Measurements from ENCODE around the gene PAF1. TPM values are rescaled to one million over a fixed set of nuclear protein-coding genes. Genes with fewer than 3 reads are reported as not detected.

Gene PAF1
- polyA plus RNA-seq, 1 donor (not counting 4 experiments of a cell fraction or from before 2014, with no cell fraction given): 39.4 TPM

DNA sequence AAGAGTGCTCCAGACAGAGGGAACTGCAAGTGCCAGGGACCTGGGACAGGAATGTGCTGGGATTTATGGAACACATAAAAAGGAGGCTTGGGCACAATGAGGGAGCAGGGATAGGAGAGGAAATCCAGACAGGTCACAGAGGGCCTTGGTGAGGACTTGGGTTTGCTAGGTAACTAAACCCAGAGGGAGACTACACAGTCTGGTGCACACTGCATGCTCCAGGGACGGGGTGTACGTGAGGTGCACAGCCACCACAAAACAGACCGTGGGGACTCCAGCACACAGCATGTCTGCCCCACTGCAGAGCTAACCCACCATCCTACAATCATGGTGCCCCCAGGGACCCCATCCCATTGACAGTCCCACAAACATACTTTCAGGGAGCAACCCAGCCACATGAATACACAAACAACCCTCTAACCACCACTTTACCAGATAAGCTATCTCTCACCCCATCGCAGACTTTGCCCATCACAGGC lies 10.2 kb upstream of the PAF1 start:
- H3K4me1 ChIP-seq (ENCODE audit: control insufficient read depth, extremely low read depth, insufficient read depth, low read length): peaks cover 48% of the 10 kb centered on the region

DNA sequence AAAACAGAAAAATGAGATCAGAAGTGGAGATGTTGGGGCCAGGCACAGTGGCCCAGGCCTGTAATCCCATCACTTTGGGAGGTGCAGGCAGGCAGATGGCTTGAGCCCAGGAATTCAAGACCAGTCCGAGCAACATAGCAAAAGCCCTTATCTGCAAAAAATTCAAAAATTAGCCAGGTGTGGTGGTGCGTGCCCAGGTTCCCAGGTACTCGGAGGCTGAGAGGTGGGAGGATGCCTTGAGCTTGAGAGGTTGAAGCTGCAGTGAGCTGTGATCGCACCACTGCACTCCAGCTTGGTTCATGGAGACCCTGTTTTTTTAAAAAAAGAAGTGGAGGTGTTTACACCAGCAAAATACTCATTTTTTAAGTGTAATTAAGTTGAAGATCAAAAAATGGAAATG lies 9.2 kb upstream of the PAF1 start:
- dilution Hi-C loops (cut with MboI; ENCODE audit: extremely low pct_ligation_motif_present, low sequenced_read_pairs): no loop called here
- FAIRE-seq: no peak
- Histone ChIP-seq H2AFZ (ENCODE audit: control insufficient read depth, low read length) (no peak overlapping the region), H3K4me1 (ENCODE audit: control insufficient read depth, extremely low read depth, insufficient read depth, low read length) (peaks cover 47% of the 10 kb centered on the region), H3K27ac (ENCODE audit: control insufficient read depth, insufficient read depth, low read length) (peak overlapping the region; percentile 99), H3K9me1 (ENCODE audit: control insufficient read depth, extremely low read depth, insufficient read depth, low read length) (no peaks in the 10 kb centered on the region), H3K36me3 (ENCODE audit: control insufficient read depth in 2 of 2, extremely low read depth in 1 of 2, insufficient read depth in 2 of 2, low read length in 2 of 2) (peaks cover 2 to 6% of the 10 kb centered on the region in 2 experiments), H3K4me3 (ENCODE audit: control insufficient read depth in 2 of 3, extremely low read depth in 1 of 3, insufficient read depth in 2 of 3, low read depth in 1 of 3, low read length in 3 of 3) (no peak overlapping the region), H3K27me3 (ENCODE audit: control insufficient read depth, extremely low read depth, insufficient read depth, low read length) (no peaks in the 10 kb centered on the region), H3K9ac (ENCODE audit: control insufficient read depth, extremely low read depth, insufficient read depth, low read length) (no peak overlapping the region), H3K9me3 (ENCODE audit: control insufficient read depth, low read depth, low read length) (no peaks in the 10 kb centered on the region), H3K79me2 (ENCODE audit: control insufficient read depth, insufficient read depth, low read length) (no peaks in the 10 kb centered on the region), H4K20me1 (ENCODE audit: control insufficient read depth, extremely low read depth, insufficient read depth, low read length) (no peaks in the 10 kb centered on the region), H3K4me2 (ENCODE audit: control insufficient read depth, extremely low read depth, insufficient read depth, low read depth, low read length) (no peak overlapping the region)
- no peak for DNase-seq (ENCODE audit: low read depth, low spot score)
- TF ChIP-seq EZH2 (IDR thresholded peaks at IDR 0.05; ENCODE audit: low read length): no peak
- TF ChIP-seq, protein P1, sequence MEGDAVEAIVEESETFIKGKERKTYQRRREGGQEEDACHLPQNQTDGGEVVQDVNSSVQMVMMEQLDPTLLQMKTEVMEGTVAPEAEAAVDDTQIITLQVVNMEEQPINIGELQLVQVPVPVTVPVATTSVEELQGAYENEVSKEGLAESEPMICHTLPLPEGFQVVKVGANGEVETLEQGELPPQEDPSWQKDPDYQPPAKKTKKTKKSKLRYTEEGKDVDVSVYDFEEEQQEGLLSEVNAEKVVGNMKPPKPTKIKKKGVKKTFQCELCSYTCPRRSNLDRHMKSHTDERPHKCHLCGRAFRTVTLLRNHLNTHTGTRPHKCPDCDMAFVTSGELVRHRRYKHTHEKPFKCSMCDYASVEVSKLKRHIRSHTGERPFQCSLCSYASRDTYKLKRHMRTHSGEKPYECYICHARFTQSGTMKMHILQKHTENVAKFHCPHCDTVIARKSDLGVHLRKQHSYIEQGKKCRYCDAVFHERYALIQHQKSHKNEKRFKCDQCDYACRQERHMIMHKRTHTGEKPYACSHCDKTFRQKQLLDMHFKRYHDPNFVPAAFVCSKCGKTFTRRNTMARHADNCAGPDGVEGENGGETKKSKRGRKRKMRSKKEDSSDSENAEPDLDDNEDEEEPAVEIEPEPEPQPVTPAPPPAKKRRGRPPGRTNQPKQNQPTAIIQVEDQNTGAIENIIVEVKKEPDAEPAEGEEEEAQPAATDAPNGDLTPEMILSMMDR (optimal IDR thresholded peaks at IDR 0.05 in 1 of 3, IDR thresholded peaks at IDR 0.05 in 1 of 3, conservative IDR thresholded peaks at IDR 0.05 in 1 of 3; ENCODE audit: extremely low read depth in 1 of 3, insufficient read depth in 2 of 3, low read length in 3 of 3): no peak

More for the DNA sequence above, 10.2 kb upstream of the PAF1 start:
- FAIRE-seq (no peak), DNase-seq (ENCODE audit: low read depth, low spot score) (no peak)
- no peaks in the 10 kb centered on the region for H3K27me3 ChIP-seq (ENCODE audit: control insufficient read depth, extremely low read depth, insufficient read depth, low read length)
- H3K9me3 ChIP-seq (ENCODE audit: control insufficient read depth, low read depth, low read length): no peaks in the 10 kb centered on the region
- TF ChIP-seq EZH2 (IDR thresholded peaks at IDR 0.05; ENCODE audit: low read length): no peak
- TF ChIP-seq, protein P1 (optimal IDR thresholded peaks at IDR 0.05 in 1 of 3, IDR thresholded peaks at IDR 0.05 in 1 of 3, conservative IDR thresholded peaks at IDR 0.05 in 1 of 3; ENCODE audit: extremely low read depth in 1 of 3, insufficient read depth in 2 of 3, low read length in 3 of 3): no peak
- dilution Hi-C loops (cut with MboI; ENCODE audit: extremely low pct_ligation_motif_present, low sequenced_read_pairs): no loop called here
- no peak overlapping the region for H2AFZ ChIP-seq (ENCODE audit: control insufficient read depth, low read length)
- no peaks in the 10 kb centered on the region for H3K9me1 ChIP-seq (ENCODE audit: control insufficient read depth, extremely low read depth, insufficient read depth, low read length)
- peak overlapping the region; percentile 92 for H3K9ac ChIP-seq (ENCODE audit: control insufficient read depth, extremely low read depth, insufficient read depth, low read length)
- H3K4me2 ChIP-seq (ENCODE audit: control insufficient read depth, extremely low read depth, insufficient read depth, low read depth, low read length): no peak overlapping the region
- H3K79me2 ChIP-seq (ENCODE audit: control insufficient read depth, insufficient read depth, low read length): no peaks in the 10 kb centered on the region
- no peaks in the 10 kb centered on the region for H4K20me1 ChIP-seq (ENCODE audit: control insufficient read depth, extremely low read depth, insufficient read depth, low read length)
- peak overlapping the region; percentile 98 for H3K27ac ChIP-seq (ENCODE audit: control insufficient read depth, insufficient read depth, low read length)
- H3K4me3 ChIP-seq (ENCODE audit: control insufficient read depth in 2 of 3, extremely low read depth in 1 of 3, insufficient read depth in 2 of 3, low read depth in 1 of 3, low read length in 3 of 3): no peak overlapping the region
- H3K36me3 ChIP-seq (ENCODE audit: control insufficient read depth in 2 of 2, extremely low read depth in 1 of 2, insufficient read depth in 2 of 2, low read length in 2 of 2): peaks cover 0 to 5% of the 10 kb centered on the region in 2 experiments

Measured in keratinocyte (primary cell).